SK-N-SH (cell line): ENCODE data around the gene CYTH3. TPM values are rescaled to one million over a fixed set of nuclear protein-coding genes. Genes with fewer than 3 reads are reported as not detected.
A peak's percentile ranks its signal among the peaks of the same experiment; 100 is the strongest.

Experiments used
- CTCF ChIA-PET: fragments of 300-600, 350-600 bp; formaldehyde crosslinking; extraction: SDS; loops from one replicate; lab custom pipeline; 2021; lab: Yijun Ruan, JAX
- POLR2A ChIA-PET: fragments of 350-600 bp; sonication (Branson Sonifier 250); formaldehyde crosslinking; extraction: SDS; loops from one replicate; lab custom pipeline; 2020; ENCODE audit warnings: antibody characterized with exemption, inconsistent platforms; lab: Yijun Ruan, JAX
- DNase-seq: peaks from one replicate; pipeline ENCODE4 v3.0.0; 2012
- H2AFZ ChIP-seq: fragments of 200-600 bp; sonication (generic); 2 replicates; pipeline ENCODE4 v1.8.1; 2016; ENCODE audit warnings: antibody characterized with exemption, mild to moderate bottlenecking, low read depth
- H3F3A ChIP-seq: fragments of 200-600 bp; sonication (generic); replicated peaks from 2 replicates; pipeline ENCODE3; 2016; ENCODE audit warnings: antibody characterized with exemption, mild to moderate bottlenecking; ENCODE audit not compliant: insufficient read depth
- H3K27ac ChIP-seq, 2 experiments: fragments of 200-500 bp in 1 of 2; fragments of 200-600 bp in 1 of 2; sonication (Bioruptor generic) in 1 of 2; sonication (generic), shearing (Covaris generic) in 1 of 2; 2 replicates each; pipeline versions ENCODE4 v1.5.1 to v1.6.1; 2014 to 2016; ENCODE audit warnings: low read depth in 2 of 2, inconsistent platforms in 1 of 2, low read length in 1 of 2, mild to moderate bottlenecking in 1 of 2, mixed read lengths in 1 of 2
- H3K27me3 ChIP-seq: fragments of 200-600 bp; sonication (generic), shearing (Covaris generic); 2 replicates; pipeline ENCODE4 v1.6.1; 2016; ENCODE audit warnings: mixed run types; ENCODE audit not compliant: insufficient read depth
- H3K36me3 ChIP-seq, 2 experiments: fragments of 200-500 bp in 1 of 2; fragments of 200-600 bp in 1 of 2; sonication (Bioruptor generic) in 1 of 2; sonication (generic) in 1 of 2; replicated peaks in 1 of 2; 2 replicates each; pipeline versions ENCODE3 to v1.5.1; 2014 to 2016; ENCODE audit warnings: low read length in 1 of 2, mild to moderate bottlenecking in 1 of 2; ENCODE audit not compliant: insufficient read depth in 2 of 2, control insufficient read depth in 1 of 2
- H3K4me1 ChIP-seq, 2 experiments: fragments of 200-500 bp in 1 of 2; fragments of 200-600 bp in 1 of 2; sonication (Bioruptor generic) in 1 of 2; sonication (generic), shearing (Covaris generic) in 1 of 2; 2 replicates each; pipeline versions ENCODE4 v1.5.1 to v1.6.1; 2014 to 2016; ENCODE audit warnings: low read depth in 1 of 2, low read length in 1 of 2, mixed run types in 1 of 2; ENCODE audit not compliant: insufficient read depth in 2 of 2, control insufficient read depth in 1 of 2
- H3K4me2 ChIP-seq: fragments of 200-600 bp; sonication (generic), shearing (Covaris generic); 2 replicates; pipeline ENCODE4 v1.6.1; 2017; ENCODE audit warnings: mixed run types
- H3K4me3 ChIP-seq, 2 experiments: fragments of 200-500 bp in 1 of 2; fragments of 200-600 bp in 1 of 2; sonication (Bioruptor generic) in 1 of 2; sonication (generic), shearing (Covaris generic) in 1 of 2; 2 replicates each; pipeline versions ENCODE4 v1.5.1 to v1.8.1; 2014 to 2016; ENCODE audit warnings: low read depth in 2 of 2, inconsistent platforms in 1 of 2, low read length in 1 of 2, mild to moderate bottlenecking in 1 of 2, mixed read lengths in 1 of 2, moderate library complexity in 1 of 2
- H3K79me2 ChIP-seq: fragments of 200-600 bp; sonication (generic); 2 replicates; pipeline ENCODE4 v1.8.1; 2017; ENCODE audit warnings: mild to moderate bottlenecking; ENCODE audit not compliant: insufficient read depth
- H3K9ac ChIP-seq: fragments of 200-600 bp; sonication (generic); 2 replicates; pipeline ENCODE4 v1.6.1; 2017; ENCODE audit warnings: mixed run types
- H3K9me2 ChIP-seq: fragments of 200-600 bp; sonication (generic); 2 replicates; pipeline ENCODE4 v1.6.1; 2017; ENCODE audit warnings: mixed run types
- H3K9me3 ChIP-seq: fragments of 200-600 bp; sonication (generic); 2 replicates; pipeline ENCODE4 v1.6.1; 2017; ENCODE audit warnings: mixed run types, mild to moderate bottlenecking, moderate library complexity
- H4K20me1 ChIP-seq: fragments of 200-600 bp; sonication (generic); 2 replicates; pipeline ENCODE4 v1.6.1; 2017; ENCODE audit warnings: mild to moderate bottlenecking, mixed run types; ENCODE audit not compliant: insufficient read depth
- CHD2 ChIP-seq: fragments of 150-350 bp; IDR thresholded peaks from 2 replicates; pipeline ENCODE4 v1.6.1; 2018; ENCODE audit warnings: low read length; ENCODE audit not compliant: partially characterized antibody
- CTCF ChIP-seq: fragments of 200-600 bp; sonication (generic); IDR thresholded peaks from 2 replicates; pipeline ENCODE4 v1.6.1; 2017; ENCODE audit warnings: antibody characterized with exemption, mild to moderate bottlenecking, moderate library complexity
- FOSL2 ChIP-seq: IDR thresholded peaks from 2 replicates; pipeline ENCODE4 v1.4.0; 2012; ENCODE audit warnings: low read depth, mild to moderate bottlenecking, moderate library complexity, borderline replicate concordance
- FOXJ3 ChIP-seq: sonication (generic); formaldehyde crosslinking; IDR thresholded peaks from 2 replicates; pipeline ENCODE4 v1.5.1; 2020; ENCODE audit warnings: mild to moderate bottlenecking, missing genetic modification reagents
- IRF3 ChIP-seq: fragments of 150-350 bp; IDR thresholded peaks from 2 replicates; pipeline ENCODE4 v1.6.1; 2016; ENCODE audit warnings: mild to moderate bottlenecking, low read depth, low read length
- MXI1 ChIP-seq: IDR thresholded peaks from 2 replicates; pipeline ENCODE4 v1.6.1; 2012; ENCODE audit warnings: mild to moderate bottlenecking, low read depth, low read length, improper control_type of control experiment
- RFX5 ChIP-seq: IDR thresholded peaks from 2 replicates; pipeline ENCODE4 v1.6.1; 2012; ENCODE audit warnings: mild to moderate bottlenecking, improper control_type of control experiment, low read length
- RXRA ChIP-seq: IDR thresholded peaks from 2 replicates; pipeline ENCODE4 v1.4.0; 2012; ENCODE audit warnings: low read depth, mild to moderate bottlenecking, borderline replicate concordance
- SIN3A ChIP-seq: IDR thresholded peaks from 2 replicates; pipeline ENCODE4 v1.6.1; 2012; ENCODE audit warnings: low read depth, mild to moderate bottlenecking, low read length, moderate library complexity, borderline replicate concordance
- SMC3 ChIP-seq: IDR thresholded peaks from 2 replicates; pipeline ENCODE4 v1.6.1; 2012; ENCODE audit warnings: low read depth, low read length, improper control_type of control experiment
- TCF12 ChIP-seq: IDR thresholded peaks from 2 replicates; pipeline ENCODE4 v1.4.0; 2012
- ZBTB33 ChIP-seq: IDR thresholded peaks from 2 replicates; pipeline ENCODE4 v1.4.0; 2012; ENCODE audit warnings: low read depth, borderline replicate concordance
- WGBS: methylation state at CpG from one replicate; pipeline ENCODE4 v1.1.6; 2017; ENCODE audit warnings: low lambda C conversion rate; 5-methylcytosine and 5-hydroxymethylcytosine counted together
- polyA plus RNA-seq, 3 experiments: library from polyadenylated mRNA; depleted of rRNA; stranded (reverse); fragments of >200 nt; gene quantifications; 2 replicates each; pipeline ENCODE4 v1.2.3, GENCODE V29; 2012

Gene CYTH3
- polyA plus RNA-seq, 1 of the 3 experiments (the other 2 are of a cell fraction): 55.1 TPM

DNA sequence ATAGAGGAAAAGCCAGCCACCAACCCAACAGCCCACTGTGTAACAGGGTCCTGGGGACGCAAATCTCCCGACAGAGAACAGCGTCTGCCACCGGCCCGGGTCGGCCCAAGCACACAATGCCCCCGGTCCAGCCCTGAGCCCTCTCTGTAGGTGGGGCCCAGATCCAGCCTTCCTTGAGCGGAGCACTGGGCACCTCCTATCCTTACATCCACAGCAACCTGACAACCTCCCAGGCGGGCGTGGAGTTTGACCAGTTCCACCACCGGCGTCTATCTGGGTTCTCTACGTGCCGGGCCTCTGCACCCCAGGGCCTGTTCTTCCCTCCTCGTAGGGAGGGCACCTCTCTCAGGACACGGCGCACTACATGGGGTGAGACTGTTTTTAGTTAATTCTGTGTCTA is 109.0 kb downstream of the CYTH3 start:
- no peak overlapping the region for H3K4me3 ChIP-seq
- H3K9me3 ChIP-seq: no peaks in the 10 kb centered on the region
- H2AFZ ChIP-seq: no peak overlapping the region
- no peak overlapping the region for H3K9ac ChIP-seq
- WGBS: 94% methylated on average over 14 of the region's 17 CpGs
- H3K36me3 ChIP-seq: peaks cover 26 to 86% of the 10 kb centered on the region in 2 experiments
- no peak overlapping the region for H3K4me2 ChIP-seq
- ChIA-PET CTCF (interaction anchor here (1.2 to 5.8 kb wide), 2 partner anchors 14 to 160 kb away, joined by 3 to 153 read pairs; no protein-coding TSS in a partner anchor), POLR2A (no interaction called here)
- peaks cover 0 to 62% of the 10 kb centered on the region in 2 experiments; a peak in 1 of 4 replicates for H3K4me1 ChIP-seq
- H3K9me2 ChIP-seq: no peaks in the 10 kb centered on the region
- H3F3A ChIP-seq: peaks cover 20% of the 10 kb centered on the region
- H3K27ac ChIP-seq: no peak overlapping the region; a peak in 1 of 4 replicates
- no peak for TF ChIP-seq CHD2
- TF ChIP-seq MXI1: no peak
- no peak for TF ChIP-seq CTCF
- no peak for TF ChIP-seq IRF3
- no peak for TF ChIP-seq RXRA
- TF ChIP-seq FOSL2: no peak
- TF ChIP-seq FOXJ3 (CRISPR knock-in tag): no peak
- 0 out of 2 replicates have a peak, but pooled peaks cover 6% of the 10 kb centered on the region for H3K79me2 ChIP-seq
- H4K20me1 ChIP-seq: peaks cover 4% of the 10 kb centered on the region; the same call in 1 of the 2 replicates
- DNase-seq: no peak
- no peaks in the 10 kb centered on the region for H3K27me3 ChIP-seq

DNA sequence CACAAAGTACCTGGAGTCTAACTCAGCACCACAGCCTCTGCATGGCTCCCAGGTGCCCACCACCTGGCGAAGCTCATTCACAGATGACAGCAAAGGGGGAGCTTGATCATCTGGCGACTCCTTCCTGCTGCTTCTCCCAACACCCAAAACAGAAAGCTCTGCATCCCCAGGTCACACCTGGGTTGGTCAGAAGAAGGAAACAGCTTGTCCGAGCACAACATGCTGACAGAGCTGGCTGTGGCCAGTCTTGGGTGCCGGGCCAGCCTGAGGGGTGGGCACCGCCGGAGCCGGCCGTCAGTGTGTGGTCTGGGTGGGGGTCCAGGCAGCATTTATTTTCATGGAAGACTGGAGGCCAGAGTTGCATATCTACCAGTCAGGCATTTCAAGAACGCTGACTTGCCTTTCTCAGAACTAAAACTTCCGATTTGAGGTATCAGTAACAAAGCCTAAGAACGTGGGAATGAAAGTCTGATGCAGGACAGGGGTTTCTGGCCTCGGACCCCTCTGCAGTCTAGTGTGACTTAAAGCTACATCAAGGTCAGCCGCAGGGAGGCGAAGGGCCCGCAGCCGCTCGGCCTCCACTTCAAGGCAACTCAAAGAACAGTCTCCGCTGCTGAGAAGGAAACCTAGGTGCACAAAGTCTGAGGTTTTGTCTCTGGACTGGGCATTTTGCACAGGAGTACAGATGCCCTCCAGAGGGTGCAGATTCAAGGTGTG is 109.6 kb downstream of the CYTH3 start:
- ChIA-PET CTCF (interaction anchor here (1.2 to 5.8 kb wide), 3 partner anchors 14 to 161 kb away, joined by 3 to 153 read pairs (median 4); no protein-coding TSS in a partner anchor), POLR2A (interaction anchor here (1.1 kb wide), 1 partner anchor 158 kb away, joined by 3 read pairs; no protein-coding TSS in a partner anchor)
- Histone ChIP-seq H3K79me2 (0 out of 2 replicates have a peak, but pooled peaks cover 6% of the 10 kb centered on the region), H2AFZ (no peak overlapping the region), H3K4me2 (no peak overlapping the region), H3K4me3 (no peak overlapping the region), H3K9me3 (no peaks in the 10 kb centered on the region), H3K4me1 (peaks cover 0 to 56% of the 10 kb centered on the region in 2 experiments; a peak in 1 of 4 replicates), H3F3A (peaks cover 20% of the 10 kb centered on the region), H3K36me3 (peaks cover 31 to 86% of the 10 kb centered on the region in 2 experiments), H4K20me1 (peaks cover 4% of the 10 kb centered on the region; the same call in 1 of the 2 replicates), H3K9me2 (no peaks in the 10 kb centered on the region), H3K27ac (peak overlapping the region in 1 of 2 experiments; percentile 69; a peak in 1 of 4 replicates), H3K27me3 (no peaks in the 10 kb centered on the region), H3K9ac (no peak overlapping the region)
- WGBS: 89% methylated on average over 10 of the region's 18 CpGs
- TF ChIP-seq RFX5: no peak
- no peak for TF ChIP-seq CHD2
- TF ChIP-seq SMC3: no peak
- no peak for TF ChIP-seq TCF12
- 0 out of 2 replicates have a peak, but pooled peaks have one; percentile 27 for TF ChIP-seq SIN3A
- no peak for TF ChIP-seq ZBTB33
- DNase-seq: no peak
